DOHH2 (cell line): Measurements from ENCODE around the gene PDZRN4.

ENCODE experiments used
- CTCF ChIP-seq: fragments of 200-600 bp; sonication (generic); IDR thresholded peaks from one replicate; pipeline ENCODE4 v1.5.1; 2014; ENCODE audit warnings: antibody characterized with exemption, mild to moderate bottlenecking, low read depth, low read length; ENCODE audit not compliant: poor library complexity, severe bottlenecking
- EZH2phosphoT487 ChIP-seq: fragments of 200-600 bp; sonication (generic); IDR thresholded peaks from 2 replicates; pipeline ENCODE4 v1.6.1; 2017; ENCODE audit warnings: borderline replicate concordance, mild to moderate bottlenecking, antibody characterized with exemption, low read length, moderate library complexity, mixed read lengths

DNA sequence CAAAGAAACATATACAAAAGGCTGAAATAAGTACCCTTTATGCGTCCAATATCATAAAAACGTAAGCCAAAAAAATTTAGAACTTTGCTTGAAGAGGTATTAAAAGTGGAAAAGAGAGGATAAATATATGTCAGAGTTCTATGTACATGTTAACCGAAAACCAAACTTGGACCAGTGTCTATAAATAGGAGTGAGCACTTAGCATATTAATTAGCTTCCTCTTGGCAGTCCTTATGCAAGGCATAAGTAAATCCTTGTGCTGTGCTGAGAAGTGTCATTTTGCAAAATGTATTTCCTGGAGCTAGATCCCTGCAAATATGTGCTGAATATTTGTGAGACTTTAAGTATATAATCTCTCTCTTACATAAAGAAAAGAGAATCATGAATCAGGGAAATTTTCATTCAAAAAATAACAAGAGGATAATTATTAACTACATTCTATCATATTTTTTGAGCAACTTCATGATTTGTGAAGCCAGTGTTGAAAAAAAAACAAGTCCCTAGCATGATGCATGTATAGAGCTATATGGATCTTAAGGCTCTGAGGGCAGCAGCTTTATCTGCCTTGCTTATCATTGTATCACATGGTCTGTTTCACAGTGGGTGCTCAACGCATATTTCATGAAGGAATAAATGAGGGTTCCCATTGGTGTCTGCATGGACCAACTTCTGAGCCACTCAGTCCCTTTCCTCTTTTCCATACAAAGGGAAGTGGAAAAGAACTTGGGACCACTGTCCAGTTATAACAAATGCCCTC is 326.1 kb downstream of the PDZRN4 start:
- no peak for TF ChIP-seq CTCF
- TF ChIP-seq EZH2phosphoT487: no peak
